ENCODE results near the gene GFRA4.

GFRA4 gene

GRCh38 chr20:3699037-3699436 lies 35.8 kb upstream of the GFRA4 start:
- no peak for DNase-seq (ENCODE audit: low read depth)
- H3K4me3 ChIP-seq (ENCODE audit: low read depth, low read length), result no peak overlapping the region
- no peak for TF ChIP-seq CTCF (IDR thresholded peaks at IDR 0.05; ENCODE audit: insufficient read depth, low read depth, low read length, missing control alignments)

DNA sequence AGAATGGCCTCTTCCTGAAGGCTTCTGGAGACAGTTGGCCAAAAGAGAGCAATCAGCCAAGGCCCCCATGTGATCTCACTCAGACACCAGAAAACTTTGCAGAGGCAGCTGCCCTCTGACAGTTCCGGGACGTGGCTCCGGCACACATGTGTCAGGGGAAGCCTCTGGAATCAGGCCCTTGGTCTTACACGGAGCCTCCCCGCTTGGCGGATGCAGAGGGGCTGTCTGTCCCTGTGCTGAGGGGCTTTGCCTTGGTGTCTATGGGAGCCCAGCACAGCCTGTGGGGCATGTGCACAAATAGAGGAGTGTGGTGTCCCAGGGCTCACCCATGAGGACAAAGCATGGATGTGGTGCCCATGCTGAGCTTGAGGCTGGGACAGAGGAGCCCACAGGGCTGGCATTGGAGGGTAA lies 35.4 kb upstream of the GFRA4 start:
- no peak for DNase-seq (ENCODE audit: low read depth)
- no peak for TF ChIP-seq CTCF (IDR thresholded peaks at IDR 0.05; ENCODE audit: insufficient read depth, low read depth, low read length, missing control alignments)
- no peak overlapping the region for H3K4me3 ChIP-seq (ENCODE audit: low read depth, low read length)

DNA sequence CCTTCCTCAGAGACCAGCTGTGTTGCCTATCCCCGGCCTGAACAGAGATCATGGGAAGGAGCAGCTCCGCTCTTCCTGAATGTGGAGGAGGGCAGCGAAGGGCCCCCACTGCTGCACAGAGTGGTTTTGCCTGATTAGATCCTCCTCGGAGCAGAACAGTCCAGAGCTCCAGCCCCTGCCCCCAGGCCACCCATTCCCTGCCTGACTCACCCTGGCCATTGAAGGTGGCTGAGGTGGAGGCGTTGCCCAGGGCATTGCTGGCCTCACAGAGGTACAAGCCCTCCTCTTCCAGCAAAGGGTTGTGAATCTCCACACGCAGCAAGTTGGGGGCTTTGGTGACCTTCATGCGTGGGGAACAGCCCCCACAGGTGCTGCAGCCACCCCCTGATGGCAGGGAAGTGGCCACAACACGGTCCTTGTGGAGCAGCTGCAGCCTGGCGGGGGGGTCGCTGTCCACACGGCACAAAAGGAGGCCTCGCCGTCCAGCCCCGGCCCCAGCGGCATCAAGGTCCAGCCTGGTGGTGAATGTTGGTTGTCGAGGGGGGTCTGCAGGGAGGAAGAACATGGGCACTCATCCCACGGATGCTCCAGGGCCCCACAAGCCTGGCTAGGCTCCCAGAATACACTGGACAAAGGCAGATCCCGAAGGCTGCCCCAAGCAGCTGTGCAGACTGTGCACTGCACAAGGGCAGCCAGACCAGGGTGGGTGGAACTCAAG lies 34.5 kb upstream of the GFRA4 start:
- TF ChIP-seq CTCF (IDR thresholded peaks at IDR 0.05; ENCODE audit: insufficient read depth, low read depth, low read length, missing control alignments), result no peak
- H3K4me3 ChIP-seq (ENCODE audit: low read depth, low read length), result no peak overlapping the region
- no peak for DNase-seq (ENCODE audit: low read depth)

DNA sequence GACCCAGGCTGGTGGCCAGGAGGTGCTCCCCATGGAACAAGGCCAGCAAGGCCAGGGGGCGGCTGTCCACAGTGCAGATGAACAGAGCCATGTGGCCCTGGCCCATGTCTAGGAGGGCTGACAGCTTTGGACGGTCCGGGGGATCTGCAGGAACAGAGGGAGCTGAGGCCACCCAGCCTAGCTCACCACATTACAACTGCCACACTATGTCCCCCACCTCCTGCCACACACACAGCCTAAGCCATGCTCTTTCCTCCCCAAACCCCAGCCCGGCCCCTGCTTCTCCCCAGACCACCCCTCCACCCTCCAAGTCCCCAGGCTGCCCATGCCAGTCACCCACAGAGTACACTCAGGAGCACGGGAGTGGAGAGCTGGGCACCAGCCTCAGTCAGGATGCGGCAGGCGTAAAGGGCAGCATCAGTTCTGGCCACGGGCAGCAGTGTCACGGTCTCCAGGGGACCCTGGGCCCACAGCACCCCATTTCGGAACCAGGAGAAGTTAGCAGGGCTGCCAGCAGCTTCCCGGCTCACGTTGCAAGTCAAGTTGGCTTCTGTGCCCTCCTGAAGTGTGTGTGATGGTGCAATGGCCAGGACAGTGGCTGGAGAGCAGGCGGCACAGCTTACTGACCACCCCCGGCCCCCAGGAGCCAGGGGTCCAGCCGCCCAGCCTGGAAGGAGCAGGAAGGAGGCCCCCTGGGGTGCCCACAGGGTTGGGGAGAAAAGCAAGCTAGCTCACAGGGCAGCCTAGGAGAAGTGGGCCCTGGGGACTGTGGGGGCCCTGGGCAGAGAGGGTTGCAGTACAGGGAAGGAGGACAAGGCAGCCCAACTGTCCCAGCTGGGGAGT lies 33.8 kb upstream of the GFRA4 start:
- no peak overlapping the region for H3K4me3 ChIP-seq (ENCODE audit: low read depth, low read length)
- TF ChIP-seq CTCF (IDR thresholded peaks at IDR 0.05; ENCODE audit: insufficient read depth, low read depth, low read length, missing control alignments), result no peak
- DNase-seq (ENCODE audit: low read depth), result no peak

GRCh38 chr20:3696200-3696599 lies 33.0 kb upstream of the GFRA4 start:
- DNase-seq (ENCODE audit: low read depth), result peak; percentile 27
- H3K4me3 ChIP-seq (ENCODE audit: low read depth, low read length), result no peak overlapping the region
- peak; percentile 48 for TF ChIP-seq CTCF (IDR thresholded peaks at IDR 0.05; ENCODE audit: insufficient read depth, low read depth, low read length, missing control alignments)

DNA sequence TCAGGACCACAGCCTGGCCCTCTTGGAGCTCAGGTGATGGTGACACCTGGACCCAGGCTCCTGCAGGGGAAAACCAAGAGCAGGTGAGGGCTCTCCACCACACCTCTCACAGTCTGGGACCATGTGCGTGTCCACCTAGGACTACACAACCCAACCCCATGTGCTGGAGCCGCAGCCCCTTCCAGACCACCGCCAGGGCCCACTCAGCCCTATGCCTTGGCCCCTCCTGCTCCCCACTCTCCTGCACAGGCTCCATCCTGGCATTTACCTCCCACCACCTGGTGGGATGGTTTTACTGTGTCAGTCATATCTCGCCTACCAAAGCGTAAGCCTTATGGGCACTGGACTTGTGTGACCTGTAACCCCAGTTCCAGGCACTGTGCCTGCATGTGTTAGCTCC lies 31.7 kb upstream of the GFRA4 start:
- no peak for TF ChIP-seq CTCF (IDR thresholded peaks at IDR 0.05; ENCODE audit: insufficient read depth, low read depth, low read length, missing control alignments)
- DNase-seq (ENCODE audit: low read depth), result no peak
- H3K4me3 ChIP-seq (ENCODE audit: low read depth, low read length), result no peak overlapping the region

All from GM12865 (cell line).